GM19463 (cell line): ENCODE data around the gene AZU1.

Experiments used
- ATAC-seq: cut with Tn5 transposase; IDR thresholded peaks from one replicate; pipeline ENCODE4 v1.9.1; 2021; ENCODE audit warnings: mild to moderate bottlenecking, moderate library complexity; ENCODE audit not compliant: unreplicated experiment

Gene AZU1

DNA sequence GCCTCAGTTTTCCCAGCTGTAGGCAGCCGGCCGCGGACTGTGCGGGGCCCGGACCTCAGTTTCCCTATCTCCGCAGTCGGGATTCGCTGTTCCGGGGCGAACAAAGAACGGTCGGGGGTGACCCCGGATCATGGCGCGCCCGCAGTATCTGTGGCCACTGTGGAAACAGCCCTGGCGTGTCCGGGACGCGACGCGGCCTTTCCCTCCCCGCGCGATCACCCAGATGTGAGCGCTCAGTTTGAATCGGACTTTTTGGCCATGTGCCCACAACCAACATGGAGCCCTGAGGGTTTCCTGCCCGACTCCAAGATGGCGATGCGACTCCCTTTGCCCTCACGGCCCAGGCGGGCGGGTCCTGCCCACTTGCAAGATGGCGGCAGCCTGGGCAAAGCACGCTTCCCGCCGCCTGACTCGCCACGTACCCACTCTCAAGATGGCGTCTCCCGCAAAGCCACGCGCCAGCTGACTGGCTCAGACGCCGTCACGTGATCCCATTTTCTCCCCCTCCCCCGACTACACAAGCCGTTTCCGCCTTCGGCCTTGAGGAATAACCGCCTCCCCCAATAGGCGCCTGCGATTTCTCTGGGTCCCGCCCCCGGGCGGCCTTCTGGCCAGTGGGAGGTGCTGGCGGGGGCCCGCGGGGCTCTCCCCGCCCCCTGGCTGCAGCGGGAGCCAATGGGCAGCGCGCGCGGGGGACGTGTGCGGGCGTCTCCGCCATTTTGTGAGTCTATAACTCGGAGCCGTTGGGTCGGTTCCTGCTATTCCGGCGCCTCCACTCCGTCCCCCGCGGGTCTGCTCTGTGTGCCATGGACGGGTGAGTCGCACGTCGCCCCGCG lies 30.7 kb upstream of the AZU1 start, which contains the start of gene PTBP1:
TSS of gene PTBP1 (plus strand) at position 761 of the 836 bp plus-strand sequence. CDS start at position 807, 46 bp downstream.
- peak; percentile 73 for ATAC-seq

DNA sequence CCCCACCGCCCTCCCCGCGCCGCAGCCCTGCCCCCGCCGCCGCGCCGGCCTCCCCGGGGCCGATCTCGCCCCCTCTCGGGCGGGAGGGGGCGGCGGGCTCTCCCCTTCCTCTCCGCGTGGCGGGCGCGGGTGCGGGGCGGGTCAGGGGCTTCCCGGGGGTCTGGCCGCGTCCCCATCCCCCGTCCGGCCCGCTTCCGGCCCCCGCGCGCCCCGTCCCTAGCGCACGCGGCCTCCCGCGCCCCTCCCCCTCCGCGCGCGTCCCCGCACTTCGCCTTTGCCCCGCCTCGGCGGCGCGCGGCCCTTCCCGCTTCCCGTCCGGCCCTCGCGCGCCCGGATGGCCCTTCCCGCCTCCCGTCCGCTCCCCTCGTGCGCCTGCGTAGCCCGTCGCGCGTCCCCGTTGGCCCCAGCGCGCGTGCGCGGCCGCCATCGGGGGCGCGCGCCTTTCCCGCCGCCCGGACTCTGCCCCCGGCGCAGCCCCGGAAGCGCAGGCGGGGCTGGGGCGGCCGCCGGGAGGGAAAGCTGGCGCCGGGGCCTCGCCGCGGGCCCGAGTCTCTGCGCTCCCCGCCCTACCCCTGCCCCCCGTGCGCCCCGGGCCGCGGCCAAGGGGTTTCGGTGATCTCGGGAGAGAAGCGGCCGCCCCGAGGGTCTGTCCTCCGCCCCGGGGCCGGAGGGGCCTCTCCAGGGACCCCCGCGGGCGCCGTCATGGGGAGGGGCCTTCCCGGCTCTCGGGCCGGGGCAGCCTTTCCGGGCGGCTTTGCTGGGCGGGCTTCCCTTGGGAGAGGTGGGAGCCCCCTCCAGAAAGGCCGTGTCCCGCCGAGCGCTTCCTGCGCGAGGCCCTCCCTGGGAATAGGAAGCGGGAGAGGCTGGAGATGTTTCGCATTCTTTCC lies 29.9 kb upstream of the AZU1 start:
- ATAC-seq = peak; percentile 36

DNA sequence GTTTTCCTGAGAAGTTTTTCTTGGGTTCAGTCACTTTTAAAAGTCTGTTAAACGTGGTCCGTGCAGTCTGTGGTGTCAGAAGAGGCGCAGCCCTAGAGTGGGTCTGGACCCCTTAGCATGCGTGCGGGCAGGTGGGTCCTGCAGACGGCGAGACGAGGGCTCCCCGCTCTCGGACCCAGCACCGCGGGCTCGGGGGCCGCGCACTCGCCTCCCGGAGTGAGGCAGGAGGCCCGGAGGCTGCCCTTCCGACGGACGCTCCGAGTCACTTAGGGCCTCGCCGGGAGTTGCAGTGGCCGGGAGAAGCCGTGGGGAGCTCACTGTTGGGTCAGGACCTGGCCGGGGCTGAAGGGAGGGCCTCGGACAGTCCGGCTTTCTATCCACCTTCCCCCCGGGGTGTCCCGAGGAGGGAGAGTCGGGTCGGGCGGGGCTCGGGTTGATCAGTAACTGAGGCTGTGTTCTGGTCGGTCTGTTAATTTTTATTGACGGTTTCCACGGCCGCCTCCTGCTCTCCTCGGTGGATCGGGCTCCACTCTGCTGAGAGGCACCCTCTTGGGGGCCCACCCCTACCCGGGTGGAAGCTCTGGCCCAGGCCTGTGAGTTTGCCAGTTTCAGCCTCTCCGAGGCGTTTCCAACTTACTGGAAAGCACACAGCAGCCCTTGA lies 29.1 kb upstream of the AZU1 start:
- no peak for ATAC-seq

DNA sequence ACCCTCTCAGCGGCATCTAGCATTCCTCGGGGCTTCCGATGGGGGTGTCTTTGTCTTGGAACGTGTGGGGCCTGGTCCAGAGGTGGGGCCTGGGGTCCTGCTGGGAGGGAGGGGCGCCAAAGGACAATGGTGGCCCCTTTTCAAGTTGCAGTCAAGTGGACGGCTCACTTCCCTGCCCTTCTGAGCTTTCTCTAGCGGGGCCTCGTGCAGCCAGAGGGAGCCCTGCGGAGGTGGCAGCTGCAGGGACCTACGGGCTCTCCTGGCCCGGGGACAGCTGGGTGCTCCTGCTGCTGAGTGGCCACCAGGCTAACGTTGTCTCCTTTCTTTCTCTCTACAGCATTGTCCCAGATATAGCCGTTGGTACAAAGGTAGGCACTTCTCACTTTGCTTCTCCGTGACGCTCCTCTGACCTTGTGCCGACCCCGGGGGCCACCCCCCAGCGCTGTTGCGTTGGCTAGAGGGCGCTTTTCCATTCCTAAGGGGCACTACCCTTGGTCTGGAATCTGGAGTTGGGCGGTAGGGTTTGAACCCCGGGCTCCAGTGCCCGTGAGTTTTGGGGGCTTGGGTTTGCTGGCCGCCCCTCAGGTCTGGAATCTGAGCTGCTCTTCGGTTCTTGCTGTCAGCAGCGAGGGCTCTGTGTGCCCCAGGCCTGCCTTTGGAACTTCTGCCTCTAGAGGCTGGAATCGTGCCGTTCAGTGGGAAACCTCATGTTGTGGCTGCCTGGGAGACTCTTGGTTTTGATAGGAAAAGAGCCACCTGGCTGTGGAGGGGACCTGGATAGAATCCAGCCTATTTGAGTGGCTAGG lies 28.4 kb upstream of the AZU1 start:
- no peak for ATAC-seq

DNA sequence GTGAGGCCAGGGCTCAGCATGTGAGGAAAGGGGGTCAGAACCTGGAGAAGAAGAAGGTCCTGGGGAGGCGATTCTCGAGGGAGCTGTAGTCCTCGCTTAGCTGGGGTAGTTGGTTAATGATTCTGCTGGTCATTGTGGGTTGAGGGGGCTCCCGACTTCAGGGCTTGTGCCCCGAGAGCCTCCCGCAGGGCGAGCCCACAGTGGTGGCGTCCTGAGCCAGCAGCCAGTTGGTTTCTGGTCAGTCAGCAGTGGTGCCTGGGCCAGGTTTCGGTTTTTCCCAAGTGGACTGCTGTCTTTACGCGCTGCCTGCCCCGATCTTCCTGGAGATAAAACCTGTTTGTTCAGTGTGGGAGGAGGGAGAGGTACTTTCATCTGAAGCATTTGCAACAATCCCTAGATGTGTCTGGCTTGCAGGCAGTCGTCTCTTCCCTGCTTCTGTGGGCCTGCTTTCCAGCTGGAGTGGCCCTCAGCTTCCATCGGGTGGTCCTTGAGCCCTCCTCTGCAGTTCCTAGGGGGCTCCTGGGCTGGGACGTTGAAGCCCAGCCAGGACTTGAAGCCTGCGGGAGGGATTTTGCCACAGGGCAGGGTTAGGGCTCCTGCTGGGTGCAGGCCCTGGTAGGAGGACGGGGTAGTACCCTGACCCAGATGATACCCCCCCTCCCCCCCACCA lies 27.1 kb upstream of the AZU1 start:
- no peak for ATAC-seq

DNA sequence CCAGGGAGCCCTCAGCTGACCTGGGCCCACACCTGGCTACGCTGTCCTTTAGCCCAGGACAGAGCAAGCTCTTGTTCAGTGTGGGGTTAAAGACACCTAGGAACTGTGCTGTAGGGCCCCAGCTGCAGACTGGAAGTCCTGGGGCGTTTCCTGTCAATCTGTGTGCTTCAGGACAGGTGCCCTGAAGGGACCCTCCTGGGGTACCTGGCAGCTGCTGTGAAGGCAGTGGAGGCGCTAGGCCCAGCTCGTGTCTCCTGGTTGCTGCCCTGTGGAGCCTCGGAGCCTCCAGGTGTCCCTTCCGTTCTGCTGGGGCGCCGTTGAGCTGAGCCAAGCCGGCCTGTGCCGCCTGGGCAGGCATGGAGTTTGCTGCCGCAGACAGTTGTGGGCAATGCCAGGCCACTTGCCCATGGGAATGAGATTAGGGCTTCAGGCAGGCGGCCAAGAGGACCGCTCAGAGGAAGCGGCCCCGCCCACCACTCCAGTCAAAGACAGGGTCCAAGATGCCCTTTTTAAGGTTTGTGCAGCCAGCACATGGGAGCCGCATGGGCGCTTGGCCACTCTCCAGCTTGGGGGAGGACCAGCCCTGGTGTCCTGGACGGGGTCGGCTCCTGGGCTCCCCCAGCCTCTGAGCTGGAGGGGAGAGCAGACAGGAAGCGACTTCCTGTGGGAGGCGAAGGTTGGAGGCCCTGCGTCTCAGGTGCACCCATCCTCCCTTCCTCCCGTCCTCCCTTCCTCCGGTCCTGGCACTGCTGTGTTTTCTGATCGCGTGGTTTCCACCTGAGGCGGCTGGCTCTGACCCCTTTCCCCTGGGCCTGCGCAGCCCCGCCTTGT lies 26.4 kb upstream of the AZU1 start:
- no peak for ATAC-seq

DNA sequence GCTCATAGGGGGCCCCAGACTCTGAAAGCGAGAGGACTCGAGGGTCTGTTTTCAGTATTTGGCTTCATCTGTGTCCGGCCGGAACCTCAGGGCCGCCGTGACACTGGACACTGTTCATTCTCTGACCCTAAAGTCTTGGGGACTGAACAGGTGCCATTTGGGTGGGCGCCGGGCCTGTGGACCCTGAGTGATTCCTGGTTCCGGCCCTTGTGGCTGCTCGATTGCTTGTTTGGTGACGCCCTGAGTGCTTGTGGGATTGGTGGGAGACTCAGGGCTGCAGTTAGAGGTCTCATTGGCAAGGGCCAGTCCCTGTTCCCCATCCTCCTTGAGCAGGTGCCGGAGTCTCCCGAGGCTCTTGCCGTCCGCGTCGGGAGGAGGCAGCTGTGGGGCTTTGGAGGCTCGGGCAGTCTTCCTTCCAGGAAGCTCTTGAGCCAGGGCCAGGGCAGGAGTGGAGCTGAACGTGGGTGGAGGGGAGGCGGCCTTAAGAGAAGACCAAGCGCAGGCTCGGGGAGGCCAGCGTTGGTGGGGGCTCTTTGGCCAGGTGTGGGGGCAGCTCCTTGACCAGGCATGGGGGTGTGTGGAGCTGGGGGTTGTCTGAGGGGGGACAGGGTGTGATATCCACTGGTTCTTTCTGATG lies 25.7 kb upstream of the AZU1 start:
- ATAC-seq = no peak

DNA sequence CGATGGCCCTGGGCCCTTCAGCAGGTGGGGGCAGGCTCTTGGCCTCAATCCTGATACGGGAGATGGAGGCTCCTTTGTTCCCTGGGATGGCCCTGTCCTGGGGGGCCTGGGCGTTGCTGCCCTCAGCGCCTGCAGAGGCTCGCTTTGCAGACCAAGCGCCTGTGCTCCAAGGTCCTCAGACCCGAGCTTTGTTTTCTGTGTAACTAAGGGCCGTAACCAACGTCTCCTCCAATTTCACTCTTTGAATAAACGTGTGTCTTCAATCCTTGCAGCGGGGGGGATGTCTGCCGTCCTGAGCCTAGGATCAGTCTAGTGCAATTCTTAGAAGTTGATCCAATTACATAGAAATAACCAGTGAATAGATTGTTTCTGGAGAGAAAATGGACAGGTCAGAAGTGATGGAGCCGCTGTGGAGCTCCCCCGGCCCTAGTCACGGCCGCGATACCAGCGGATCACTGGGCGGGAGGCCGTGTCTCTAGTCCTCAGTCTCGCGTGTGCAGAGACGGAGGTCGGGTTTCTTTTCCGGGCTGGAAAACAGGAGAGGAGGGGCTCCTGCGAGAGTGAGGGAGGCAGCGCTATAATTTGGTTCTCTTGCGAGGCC lies 25.0 kb upstream of the AZU1 start:
- ATAC-seq = no peak

DNA sequence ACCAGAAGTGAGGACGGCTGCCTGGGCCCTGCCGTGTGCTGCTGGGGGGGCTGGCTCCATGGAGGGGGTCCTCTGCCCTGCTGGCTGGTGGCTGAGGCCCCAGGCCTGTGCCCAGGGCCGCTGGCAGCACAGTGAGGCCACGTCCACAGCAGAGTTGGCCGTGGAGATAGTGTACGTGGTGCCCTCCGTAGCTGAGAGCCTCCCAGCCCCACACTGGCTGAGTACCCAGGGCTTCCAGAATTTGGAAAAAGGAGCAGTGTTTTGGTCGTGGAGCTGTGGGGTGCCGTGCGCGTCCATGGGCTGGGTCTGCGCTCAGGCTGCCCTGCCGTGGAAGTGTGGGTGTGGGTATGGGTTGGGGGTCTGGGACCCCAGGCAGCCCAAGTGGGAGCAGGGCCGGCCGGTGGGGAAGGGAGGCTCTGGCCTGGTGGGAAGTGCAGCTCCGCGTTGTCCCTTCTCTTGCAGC lies 24.5 kb upstream of the AZU1 start:
- ATAC-seq = no peak

DNA sequence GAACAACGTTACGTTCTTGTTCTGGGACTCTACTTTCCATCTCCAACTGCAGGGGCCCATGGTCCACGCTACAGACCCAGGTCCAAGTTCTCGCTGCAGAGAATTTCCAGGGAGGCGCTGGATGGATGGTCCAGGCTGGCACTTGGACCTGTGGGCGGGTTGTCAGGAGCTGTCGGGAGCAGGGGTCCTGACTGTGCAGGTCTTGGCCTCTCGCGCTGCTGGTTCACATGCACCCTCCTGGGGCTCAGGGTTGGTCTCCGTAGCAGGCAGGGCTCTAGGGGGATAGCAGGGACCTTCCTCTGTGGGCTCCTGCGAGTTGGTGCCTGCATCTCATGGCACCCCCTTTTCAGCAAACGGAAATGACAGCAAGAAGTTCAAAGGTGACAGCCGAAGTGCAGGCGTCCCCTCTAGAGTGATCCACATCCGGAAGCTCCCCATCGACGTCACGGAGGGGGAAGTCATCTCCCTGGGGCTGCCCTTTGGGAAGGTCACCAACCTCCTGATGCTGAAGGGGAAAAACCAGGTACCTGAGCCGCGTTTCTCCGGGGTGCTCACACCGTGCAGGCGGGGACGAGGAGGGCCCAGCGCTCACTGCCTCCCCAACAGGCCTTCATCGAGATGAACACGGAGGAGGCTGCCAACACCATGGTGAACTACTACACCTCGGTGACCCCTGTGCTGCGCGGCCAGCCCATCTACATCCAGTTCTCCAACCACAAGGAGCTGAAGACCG lies 23.8 kb upstream of the AZU1 start:
- ATAC-seq = no peak

DNA sequence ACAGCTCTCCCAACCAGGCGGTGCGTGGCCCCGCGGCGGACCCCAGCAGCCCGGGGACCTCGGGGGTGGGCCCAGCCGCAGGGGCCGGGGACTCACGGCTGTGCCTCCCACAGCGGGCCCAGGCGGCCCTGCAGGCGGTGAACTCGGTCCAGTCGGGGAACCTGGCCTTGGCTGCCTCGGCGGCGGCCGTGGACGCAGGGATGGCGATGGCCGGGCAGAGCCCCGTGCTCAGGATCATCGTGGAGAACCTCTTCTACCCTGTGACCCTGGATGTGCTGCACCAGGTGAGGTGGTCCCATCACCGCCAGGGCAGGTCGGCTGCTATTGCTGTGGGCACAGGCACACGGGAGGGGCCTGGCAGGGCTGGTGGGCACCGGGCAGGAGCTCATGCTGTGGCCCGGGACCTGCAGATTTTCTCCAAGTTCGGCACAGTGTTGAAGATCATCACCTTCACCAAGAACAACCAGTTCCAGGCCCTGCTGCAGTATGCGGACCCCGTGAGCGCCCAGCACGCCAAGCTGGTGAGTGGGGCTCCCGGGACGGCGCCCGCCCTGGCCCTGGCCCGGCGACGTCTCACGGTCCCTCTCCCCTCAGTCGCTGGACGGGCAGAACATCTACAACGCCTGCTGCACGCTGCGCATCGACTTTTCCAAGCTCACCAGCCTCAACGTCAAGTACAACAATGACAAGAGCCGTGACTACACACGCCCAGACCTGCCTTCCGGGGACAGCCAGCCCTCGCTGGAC lies 23.0 kb upstream of the AZU1 start:
- ATAC-seq = no peak

DNA sequence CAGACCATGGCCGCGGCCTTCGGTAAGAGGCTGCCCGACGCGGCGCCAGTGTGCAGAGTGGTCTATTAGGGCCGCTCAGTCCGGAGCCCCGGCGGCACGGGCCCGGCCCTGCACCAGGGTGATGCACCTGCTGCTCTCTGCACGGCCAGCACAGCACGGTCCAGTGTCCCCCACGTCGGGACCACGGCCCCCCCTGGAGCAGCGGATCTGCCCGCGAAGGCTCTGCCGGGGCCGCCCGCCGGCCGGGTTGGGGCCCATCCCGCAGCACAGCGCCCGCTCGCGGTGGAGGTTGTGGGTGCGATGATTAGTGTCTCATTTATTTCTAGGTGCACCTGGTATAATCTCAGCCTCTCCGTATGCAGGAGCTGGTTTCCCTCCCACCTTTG lies 22.5 kb upstream of the AZU1 start:
- ATAC-seq = no peak

DNA sequence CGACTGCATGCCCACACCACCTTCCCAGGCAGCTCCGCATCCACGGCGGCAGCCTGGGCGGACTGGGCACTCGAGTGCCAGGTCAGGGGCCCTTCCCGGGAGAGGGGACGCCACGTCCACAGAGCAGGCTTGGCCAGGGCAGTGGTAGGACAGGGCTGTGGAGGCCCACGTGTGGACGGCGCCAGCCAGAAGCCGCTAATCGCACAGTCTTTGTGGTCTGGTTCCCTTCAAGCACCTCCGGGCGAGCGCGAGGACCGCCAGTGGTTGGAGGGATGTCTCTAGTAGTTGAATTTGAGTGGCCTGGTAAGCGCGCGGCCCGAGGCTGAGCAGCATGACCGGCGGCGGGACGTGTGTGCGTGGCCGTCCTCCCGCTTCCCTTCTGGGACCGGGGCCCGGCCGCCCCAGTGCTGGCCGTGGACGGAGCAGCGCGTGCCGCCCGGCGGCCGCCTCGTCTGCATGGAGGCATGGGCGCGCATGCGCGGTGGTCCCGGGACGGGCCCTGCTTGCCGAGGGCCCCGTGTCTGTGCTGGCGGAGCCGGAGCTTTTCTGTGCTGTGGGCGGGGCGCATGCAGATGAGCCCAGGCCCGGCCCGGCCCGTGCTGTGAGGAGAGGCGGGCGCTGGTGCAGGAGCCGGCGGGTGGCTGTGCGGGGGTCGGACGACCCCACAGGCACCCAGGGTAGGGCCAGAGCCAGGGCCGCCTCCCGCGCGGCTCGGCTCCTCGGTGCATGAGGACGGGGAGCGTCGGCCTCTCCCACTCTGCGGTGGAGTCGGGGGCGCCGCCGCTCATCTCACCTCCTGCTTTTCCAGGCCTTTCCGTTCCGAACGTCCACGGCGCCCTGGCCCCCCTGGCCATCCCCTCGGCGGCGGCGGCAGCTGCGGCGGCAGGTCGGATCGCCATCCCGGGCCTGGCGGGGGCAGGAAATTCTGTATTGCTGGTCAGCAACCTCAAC lies 21.8 kb upstream of the AZU1 start:
- ATAC-seq = no peak

DNA sequence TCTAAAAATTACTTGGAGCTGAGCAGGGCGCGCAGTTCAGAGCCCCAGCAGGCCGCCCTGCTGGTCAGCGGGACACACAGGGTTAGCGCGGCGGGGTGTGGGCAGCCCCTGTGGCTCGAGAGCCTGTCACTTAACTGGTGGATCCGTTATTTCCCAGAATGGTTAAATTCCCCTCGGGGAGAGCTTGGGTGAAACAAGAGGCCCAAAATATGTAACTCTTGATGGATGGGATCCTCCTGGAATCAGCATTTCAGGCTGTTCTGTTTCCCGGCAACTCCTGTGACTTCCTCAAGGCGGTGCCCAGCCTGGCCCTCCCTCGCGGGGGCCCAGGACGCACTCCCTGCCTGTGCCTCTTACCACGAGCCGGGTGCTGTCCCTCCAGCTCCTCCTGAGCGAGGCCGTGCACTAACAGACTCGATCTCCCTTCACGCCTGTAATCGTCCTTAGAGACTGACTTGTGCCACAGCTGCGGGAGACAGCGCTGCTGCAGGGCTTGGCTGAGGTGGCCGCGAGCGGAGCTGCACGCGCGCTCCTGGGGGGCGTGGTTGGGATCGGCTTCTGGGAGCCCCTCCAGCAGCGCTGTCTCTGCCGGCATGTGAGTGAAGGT lies 20.7 kb upstream of the AZU1 start:
- no peak for ATAC-seq
